SK-N-DZ (cell line): Measurements from ENCODE around the gene SENP2.
"Not testable (repeated sequence)": the region's sequence is repeated elsewhere in the genome, so short reads cannot be mapped to it uniquely, and the experiment has no call there.

Experiments
- DNase-seq: peaks from one replicate; pipeline ENCODE4 v3.0.0-alpha.2; 2015; ENCODE audit warnings: low spot score

SENP2 gene

GRCh38 chr3:185586686-185587039 is 568 bp downstream of the SENP2 start:
- DNase-seq, result no peak

- DNase-seq, result no peak
These were observed 8.0 kb downstream of the SENP2 start for GRCh38 chr3:185594073-185594472.

DNA sequence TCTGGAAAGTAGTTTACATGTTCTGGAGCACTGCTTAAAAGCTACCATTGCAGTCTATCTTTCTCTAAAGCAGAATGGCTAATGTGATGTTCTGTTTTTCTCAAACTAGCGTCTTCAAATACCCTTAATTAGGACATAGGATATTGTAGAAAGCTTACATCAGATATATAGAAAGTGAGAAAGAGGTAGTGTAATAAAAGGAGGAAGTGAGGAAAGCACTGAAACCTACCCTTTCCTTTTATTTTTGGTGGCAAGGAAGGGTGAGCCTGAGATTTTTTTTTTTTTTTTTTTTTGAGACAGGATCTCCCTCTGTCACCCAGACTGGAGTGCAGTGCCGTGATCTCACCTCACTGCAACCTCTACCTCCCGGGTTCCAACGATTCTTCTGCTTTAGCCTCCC is 9.4 kb downstream of the SENP2 start:
- DNase-seq, result no peak

- no peak for DNase-seq
These were observed 19.5 kb downstream of the SENP2 start for GRCh38 chr3:185605566-185605965.

- no peak for DNase-seq
These were observed 20.1 kb downstream of the SENP2 start for GRCh38 chr3:185606196-185606595.

DNA sequence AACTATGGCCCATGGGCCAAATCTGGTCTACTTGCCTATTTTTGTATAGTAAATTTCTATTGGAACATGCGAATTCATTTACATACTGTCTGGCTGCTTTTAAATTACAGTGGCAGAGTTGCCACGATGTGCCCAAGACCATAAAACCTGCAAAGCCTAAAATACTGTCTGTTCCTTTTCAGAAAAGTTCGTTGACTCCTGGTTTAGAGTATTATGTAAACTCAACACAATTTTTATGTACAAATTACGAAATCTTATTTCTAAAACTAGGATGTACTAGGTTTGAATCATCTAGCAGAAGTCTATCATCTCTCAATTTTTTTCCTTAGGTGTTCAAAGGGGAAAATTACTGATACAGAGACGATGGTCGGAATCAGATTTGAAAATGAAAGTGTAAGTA is 26.9 kb downstream of the SENP2 start:
- no peak for DNase-seq

DNA sequence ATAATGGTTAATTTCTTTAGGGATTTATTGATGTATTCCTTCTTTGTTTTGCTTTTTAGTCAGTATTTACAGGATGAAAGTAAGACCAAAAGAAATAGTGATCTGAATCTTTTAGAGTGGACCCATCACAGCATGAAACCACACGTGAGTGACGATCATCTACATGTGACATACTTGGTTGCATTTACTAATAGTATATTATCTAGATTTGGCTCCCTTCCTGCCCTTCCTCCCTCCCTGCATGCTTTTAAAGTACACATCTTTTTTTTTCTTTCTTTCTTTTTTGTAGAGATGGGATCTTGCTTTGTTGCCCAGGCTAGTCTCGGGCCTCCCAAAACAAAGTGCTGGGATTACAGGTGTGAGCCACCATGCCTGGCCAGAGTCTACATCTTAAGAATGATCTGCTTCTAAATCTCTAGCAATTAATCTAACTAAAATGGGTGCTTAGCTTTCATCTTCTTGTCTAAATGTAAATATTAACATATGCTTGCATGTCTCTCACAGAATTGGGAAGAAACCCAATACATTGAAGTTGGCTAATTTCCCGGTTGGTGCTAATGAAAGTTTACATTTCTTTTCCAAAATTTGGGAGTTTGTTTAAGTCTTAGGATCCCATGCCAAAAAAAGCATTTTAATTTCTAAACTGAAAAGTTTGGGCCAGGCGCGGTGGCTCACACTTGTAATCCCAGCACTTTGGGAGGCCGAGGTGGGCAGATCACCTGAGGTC is 38.0 kb downstream of the SENP2 start:
- DNase-seq, result no peak

DNA sequence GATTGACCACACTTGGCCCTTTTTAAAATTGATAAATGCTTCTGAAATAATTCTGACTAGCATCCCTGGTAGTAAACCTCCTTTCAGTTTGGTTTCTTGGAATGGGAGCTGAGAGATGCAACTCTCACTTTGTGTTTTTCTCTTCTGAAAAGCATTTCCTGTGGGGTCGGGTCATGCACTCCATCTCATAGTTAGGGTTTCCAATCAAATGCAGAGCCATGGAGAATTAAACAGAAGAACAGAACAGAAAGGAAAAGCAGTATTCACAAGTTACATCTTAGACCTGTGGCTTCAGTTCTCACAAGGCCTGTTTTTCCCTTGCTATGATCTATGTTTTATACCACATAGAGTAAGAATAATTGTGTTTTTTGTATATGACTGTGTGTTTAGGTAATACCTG is 39.7 kb downstream of the SENP2 start:
- no peak for DNase-seq

GRCh38 chr3:185629554-185630181 is 43.6 kb downstream of the SENP2 start:
- DNase-seq, result no peak

- no peak for DNase-seq
These were observed 44.1 kb downstream of the SENP2 start for GRCh38 chr3:185630182-185630622.

- no peak for DNase-seq
These were observed 45.0 kb downstream of the SENP2 start for GRCh38 chr3:185631108-185631507.

GRCh38 chr3:185631508-185632206 is 45.6 kb downstream of the SENP2 start:
- peak; percentile 13 for DNase-seq

- no peak for DNase-seq
These were observed 46.9 kb downstream of the SENP2 start for GRCh38 chr3:185632996-185633395.

DNA sequence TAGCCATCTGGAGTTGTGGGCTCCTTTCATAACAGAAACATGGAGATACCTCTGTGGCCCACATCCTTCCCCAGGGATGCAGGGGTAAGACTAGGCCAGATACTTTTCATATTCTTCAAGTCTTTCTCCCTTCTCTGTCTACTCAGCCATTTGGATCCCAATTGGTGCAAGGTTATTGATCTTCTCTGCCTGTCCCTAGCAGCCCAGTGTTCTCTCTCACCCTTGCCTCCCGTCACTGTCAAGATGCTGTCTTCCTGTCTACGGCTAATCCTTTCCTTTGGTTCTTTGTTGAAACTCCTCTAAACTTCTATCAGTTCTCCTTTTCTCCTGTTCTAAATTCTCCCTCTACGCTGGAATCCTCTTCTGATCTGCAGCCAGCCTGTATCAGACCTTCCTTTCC is 51.3 kb downstream of the SENP2 start:
- no peak for DNase-seq

DNA sequence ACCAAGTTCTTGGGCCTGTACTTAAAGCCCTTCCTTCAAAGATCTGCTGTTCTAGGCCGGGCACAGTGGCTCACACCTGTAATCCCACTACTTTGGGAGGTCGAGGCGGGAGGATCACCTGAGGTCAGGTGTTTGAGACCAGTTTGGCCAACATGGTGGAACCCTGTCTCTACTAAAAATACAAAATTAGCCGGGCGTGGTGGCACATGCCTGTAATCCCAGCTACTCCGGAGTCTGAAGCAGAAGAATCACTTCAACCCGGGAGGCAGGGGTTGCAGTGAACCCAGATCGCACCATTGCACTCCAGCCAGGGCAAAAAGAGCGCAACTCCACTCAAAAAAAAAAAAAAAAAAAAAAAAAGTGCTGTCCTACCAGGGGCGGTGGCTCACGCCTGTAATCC is 52.6 kb downstream of the SENP2 start:
- not testable (repeated sequence) for DNase-seq

DNA sequence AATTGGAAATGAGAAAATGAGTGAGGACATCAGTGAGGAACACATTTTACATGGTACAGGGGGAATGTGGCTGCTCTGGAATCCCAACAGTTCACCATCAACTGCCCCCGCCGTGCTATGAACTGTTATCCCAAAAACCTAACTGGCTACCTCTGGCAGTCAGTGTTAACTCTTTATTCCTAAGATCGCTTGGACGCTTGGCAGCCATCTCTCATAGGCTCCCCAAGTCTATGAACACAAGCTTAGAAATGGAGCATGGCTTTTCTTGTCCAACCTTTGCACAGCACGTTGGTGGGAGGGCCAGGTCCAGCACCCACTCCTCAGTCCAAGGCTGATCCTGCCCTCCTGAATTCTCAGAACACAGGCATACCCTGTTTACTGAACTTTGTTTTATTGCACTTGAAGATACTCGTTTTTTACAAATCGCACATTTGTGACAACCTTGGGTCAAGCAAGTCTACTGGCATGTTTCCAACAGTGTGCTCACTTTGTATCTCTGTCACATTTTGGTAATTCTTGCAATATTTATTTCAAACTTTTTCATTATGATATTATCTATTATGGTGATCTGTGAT is 53.6 kb downstream of the SENP2 start:
- DNase-seq, result no peak

GRCh38 chr3:185640308-185640707 is 54.2 kb downstream of the SENP2 start:
- no peak for DNase-seq

GRCh38 chr3:185645191-185645590 is 59.1 kb downstream of the SENP2 start:
- DNase-seq, result not testable (repeated sequence)

DNA sequence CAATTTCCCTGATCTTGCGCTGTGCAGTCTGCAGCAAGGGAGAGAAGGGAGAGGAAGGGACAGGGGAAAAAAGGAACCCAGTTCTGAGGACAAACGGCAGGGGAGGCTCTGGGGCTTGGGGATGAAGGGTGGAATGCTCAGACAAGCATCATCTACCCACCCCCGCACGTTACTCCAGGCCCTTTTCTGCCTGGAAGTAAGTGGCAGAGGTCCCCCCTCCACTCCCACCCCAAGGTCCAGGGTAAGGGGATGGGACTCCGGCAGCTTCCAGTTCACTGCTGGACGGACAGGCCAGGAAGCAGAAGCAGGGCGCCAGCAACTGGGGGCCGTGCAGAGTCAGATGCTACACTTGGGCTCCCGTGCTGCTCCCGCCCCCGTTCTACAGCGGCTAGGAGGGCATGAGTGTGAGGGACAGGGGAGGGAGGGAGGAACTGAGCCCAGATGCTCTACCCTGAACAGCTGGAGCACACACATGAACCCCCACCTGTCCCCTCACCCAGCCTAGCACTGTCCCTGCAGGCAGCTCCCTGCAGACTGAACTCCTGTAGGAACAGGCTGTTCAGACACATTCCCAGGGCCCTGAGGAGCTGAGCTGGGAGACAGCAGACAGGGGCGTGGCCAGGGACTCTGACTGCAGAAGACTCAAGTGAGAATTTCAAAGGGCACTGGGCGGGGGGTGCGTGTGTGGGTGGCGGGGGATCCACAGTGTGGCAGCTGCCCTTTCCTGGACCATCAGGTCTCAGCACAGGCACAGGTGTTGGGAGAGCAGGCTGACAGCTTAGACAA is 59.7 kb downstream of the SENP2 start:
- peak; percentile 31 for DNase-seq

DNA sequence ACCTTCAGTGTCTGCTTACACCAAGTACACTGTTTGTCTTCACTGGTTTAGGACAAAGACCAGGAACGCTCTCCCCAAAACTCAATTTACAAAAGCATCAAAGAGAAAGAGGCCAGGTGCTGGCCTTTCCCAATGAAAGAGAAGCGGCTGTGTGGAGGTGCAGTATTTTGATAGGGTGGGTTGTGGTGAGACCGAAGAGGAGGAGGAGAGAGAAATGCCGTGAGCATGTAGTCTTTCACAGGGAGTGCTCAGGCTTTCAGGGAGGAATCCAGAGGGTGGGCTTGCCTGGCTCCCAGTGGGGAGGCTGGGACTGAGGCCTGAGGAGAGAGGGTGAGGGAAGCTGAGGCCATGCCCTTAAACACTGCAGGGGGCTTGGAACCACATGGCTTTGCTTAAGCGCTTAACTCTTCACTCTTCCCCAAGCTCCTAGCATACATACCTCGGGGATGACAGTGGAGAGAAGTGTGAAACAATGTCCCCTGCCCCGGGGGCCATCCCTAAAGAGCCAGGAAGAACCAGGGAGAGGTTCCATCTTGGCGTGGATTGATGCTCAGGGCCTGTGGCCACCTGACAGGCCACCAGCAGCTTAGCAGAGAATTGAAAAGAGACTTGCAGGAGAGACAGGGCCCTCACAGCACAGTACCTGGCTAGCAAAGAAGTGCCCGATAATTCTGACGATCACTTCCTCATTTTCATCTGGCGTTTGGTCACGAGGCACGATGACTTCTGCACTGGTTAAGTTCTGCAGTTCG is 60.5 kb downstream of the SENP2 start:
- DNase-seq, result peak; percentile 24
